ENCODE measurements around the gene NDN. TPM values are rescaled to one million over a fixed set of nuclear protein-coding genes. Genes with fewer than 3 reads are reported as not detected.
A peak's percentile ranks its signal among the peaks of the same experiment; 100 is the strongest.

NDN gene
- total RNA-seq, 4 donors from 2014 or later = 34.2 to 60.2 (median 46.6) TPM

DNA sequence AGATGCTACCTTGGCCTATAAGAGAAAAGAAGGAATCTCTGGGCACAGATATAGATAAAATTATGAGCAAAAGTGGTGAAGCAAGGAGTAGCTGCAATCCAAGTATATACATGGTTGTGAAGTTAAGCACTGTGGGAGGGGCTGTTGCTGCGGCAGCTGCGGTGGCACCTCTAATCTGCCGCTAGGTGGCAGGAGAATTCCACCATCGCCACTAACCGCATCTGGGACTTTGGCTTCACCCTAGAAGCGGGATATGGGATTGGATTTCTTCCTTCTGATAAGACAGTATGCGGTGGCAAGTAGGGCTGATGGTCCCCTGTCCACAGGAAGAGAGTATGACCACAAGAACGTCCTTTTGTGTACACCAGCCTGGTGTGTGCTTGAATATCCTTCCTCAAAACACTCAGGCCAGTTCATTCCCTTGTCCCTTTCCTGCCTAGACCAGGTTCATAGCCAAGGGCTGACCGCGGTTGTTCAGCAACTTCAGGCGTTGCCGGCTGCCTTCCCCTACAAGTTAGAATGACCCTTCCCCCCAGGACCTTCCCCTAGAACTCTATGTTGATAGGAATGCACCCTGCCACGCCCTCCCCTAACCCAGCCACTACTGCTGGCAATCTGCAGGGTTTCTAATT is 44.6 kb downstream of the NDN start:
- DNase-seq = peak; percentile 43 to 61
- Histone ChIP-seq H3K4me1 (no peaks in the 10 kb centered on the region), H3K4me3 (replicated peaks in 1 of 3) (no peak overlapping the region), H3K27me3 (no peaks in the 10 kb centered on the region), H3K36me3 (no peaks in the 10 kb centered on the region), H3K9me3 (no peaks in the 10 kb centered on the region), H3K27ac (no peak overlapping the region)
- TF ChIP-seq POLR2A (IDR thresholded peaks at IDR 0.05) = no peak
- TF ChIP-seq, protein P1, sequence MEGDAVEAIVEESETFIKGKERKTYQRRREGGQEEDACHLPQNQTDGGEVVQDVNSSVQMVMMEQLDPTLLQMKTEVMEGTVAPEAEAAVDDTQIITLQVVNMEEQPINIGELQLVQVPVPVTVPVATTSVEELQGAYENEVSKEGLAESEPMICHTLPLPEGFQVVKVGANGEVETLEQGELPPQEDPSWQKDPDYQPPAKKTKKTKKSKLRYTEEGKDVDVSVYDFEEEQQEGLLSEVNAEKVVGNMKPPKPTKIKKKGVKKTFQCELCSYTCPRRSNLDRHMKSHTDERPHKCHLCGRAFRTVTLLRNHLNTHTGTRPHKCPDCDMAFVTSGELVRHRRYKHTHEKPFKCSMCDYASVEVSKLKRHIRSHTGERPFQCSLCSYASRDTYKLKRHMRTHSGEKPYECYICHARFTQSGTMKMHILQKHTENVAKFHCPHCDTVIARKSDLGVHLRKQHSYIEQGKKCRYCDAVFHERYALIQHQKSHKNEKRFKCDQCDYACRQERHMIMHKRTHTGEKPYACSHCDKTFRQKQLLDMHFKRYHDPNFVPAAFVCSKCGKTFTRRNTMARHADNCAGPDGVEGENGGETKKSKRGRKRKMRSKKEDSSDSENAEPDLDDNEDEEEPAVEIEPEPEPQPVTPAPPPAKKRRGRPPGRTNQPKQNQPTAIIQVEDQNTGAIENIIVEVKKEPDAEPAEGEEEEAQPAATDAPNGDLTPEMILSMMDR (IDR thresholded peaks at IDR 0.05) = peak; percentile 40 to 86 (median 72)
- intact Hi-C loops (cut with DNase I) = loop anchor here (10.0 kb wide), 1 partner anchor 232 kb away; no protein-coding TSS in a partner anchor
- 22% methylated on average over 13 of the region's 13 CpGs for WGBS, 2 donors

Other genes starting within 250 kb of the NDN start
- gene GOLGA6L2, start 240.1 kb downstream of the NDN start, total RNA-seq = not detected
- gene MKRN3, start 121.6 kb downstream of the NDN start, total RNA-seq = under 1 TPM in 3 of 4 donors, not detected in 1; 0.11 to 0.44 (median 0.40) TPM
- 1 to 10 TPM in 2 of 4 donors, under 1 TPM in 2; 0.13 to 1.8 (median 0.96) TPM for gene MAGEL2, start 39.4 kb downstream of the NDN start, total RNA-seq

All from thyroid gland (tissue), 4 donors.